ENCODE results near the gene PAPLN.

DNA sequence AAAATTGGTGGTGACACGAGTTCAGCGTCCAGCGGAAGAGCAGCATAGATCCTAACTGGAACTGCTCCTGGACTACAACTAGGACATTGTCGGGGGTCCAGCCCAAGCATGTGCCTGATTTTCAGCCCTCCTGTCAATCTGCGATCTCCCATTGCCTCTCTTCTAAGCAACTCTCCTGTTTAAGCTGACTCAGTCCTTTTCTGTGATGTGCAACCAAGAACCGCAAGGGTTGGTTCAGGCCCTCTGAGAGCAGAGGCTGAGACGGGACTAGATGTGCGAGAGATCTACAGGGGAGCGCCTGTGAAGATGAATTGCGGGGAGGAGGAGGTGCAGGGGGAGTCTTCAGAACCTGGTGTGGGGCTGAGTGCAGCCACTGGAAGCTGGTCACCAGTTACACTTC is 3.7 kb upstream of the PAPLN start:
- TF ChIP-seq CTCF (conservative IDR thresholded peaks at IDR 0.05; ENCODE audit: low read depth, low read length) (no peak), EZH2 (IDR thresholded peaks at IDR 0.05; ENCODE audit: borderline replicate concordance, low read depth, low read length, poor library complexity, severe bottlenecking) (no peak)
